ENCODE measurements around the gene KLHL22. TPM values are rescaled to one million over a fixed set of nuclear protein-coding genes. Genes with fewer than 3 reads are reported as not detected.

KLHL22 gene
- total RNA-seq, 1 donor from 2014 or later, result 21.9 TPM

DNA sequence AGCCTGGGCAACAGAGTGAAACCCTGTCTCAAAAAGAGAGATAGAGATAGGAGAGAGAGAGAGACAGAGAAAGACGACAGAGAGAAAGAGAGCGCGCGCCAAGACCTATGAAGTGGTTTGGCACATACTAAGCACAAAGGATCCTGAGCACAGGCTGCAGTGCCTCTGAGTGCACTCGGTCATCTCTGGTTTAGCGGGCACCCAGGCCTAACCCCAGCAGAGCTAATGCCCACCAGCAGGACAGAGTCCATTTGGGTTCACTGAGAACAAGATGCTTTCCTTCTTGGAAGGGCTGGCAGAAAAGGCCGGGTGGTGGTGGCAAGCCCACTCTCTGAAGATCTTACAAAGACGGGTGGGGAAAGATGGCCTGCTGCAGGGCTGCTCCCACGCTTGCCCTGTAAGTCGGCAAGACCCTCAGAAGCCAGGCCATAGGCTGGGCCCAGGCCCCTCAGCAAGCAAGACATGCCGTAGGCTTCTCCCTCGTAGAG lies 61.3 kb downstream of the KLHL22 start:
- no peak overlapping the region for H3K4me3 Mint-ChIP-seq
- peaks cover 5% of the 10 kb centered on the region for H3K4me1 Mint-ChIP-seq (ENCODE audit: low read depth)
- H3K27me3 Mint-ChIP-seq (ENCODE audit: insufficient read depth), result peaks cover 58% of the 10 kb centered on the region
- intact Hi-C loops (cut with micrococcal nuclease), result loop anchor here (10.0 kb wide), 1 partner anchor 460 kb away; no protein-coding TSS in a partner anchor
- peaks cover 4% of the 10 kb centered on the region for H3K36me3 Mint-ChIP-seq (ENCODE audit: low read depth)
- no peaks in the 10 kb centered on the region for H3K9me3 Mint-ChIP-seq
- H3K27ac Mint-ChIP-seq, result no peak overlapping the region
- no peak for DNase-seq (ENCODE audit: low spot score)

DNA sequence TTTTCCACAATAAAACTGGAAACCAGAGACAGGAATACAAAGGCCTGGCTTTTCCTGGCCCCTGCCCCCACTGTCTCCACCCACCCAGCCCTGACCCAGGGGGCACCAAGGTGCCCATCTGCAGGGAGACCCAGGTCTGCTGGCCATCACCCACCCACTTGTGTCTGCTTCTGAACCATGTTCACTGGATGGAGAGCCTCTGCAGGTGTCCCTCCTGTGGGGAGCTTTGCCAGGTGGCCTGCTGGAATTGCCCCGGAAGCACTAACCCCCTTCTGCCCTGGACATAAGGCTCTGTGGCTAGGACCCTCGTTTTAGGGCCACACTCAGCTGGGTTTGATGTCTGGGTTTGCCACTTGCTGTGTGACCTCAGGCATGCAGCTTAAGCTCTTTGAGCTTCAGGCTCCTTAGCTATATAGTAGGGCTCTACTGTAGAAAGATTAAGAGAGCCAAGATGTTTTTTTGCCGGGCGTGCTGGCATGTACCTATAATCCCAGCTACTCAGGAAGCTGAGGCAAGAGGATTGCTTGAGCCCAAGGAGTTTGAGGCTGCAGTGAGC lies 61.8 kb downstream of the KLHL22 start:
- H3K27me3 Mint-ChIP-seq (ENCODE audit: insufficient read depth), result peaks cover 56% of the 10 kb centered on the region

GRCh38 chr22:20433191-20433590 lies 62.4 kb downstream of the KLHL22 start:
- no peak for DNase-seq (ENCODE audit: low spot score)
- peaks cover 54% of the 10 kb centered on the region for H3K27me3 Mint-ChIP-seq (ENCODE audit: insufficient read depth)
- no peak overlapping the region for H3K27ac Mint-ChIP-seq
- peaks cover 4% of the 10 kb centered on the region for H3K36me3 Mint-ChIP-seq (ENCODE audit: low read depth)
- intact Hi-C loops (cut with micrococcal nuclease), result loop anchor here (10.0 kb wide), 1 partner anchor 458 kb away; no protein-coding TSS in a partner anchor
- H3K9me3 Mint-ChIP-seq, result no peaks in the 10 kb centered on the region
- peaks cover 11% of the 10 kb centered on the region for H3K4me1 Mint-ChIP-seq (ENCODE audit: low read depth)
- no peak overlapping the region for H3K4me3 Mint-ChIP-seq

More for the DNA sequence above, 61.8 kb downstream of the KLHL22 start:
- intact Hi-C loops (cut with micrococcal nuclease), result loop anchor here (10.0 kb wide), 1 partner anchor 459 kb away; no protein-coding TSS in a partner anchor
- Mint-ChIP-seq H3K4me1 (ENCODE audit: low read depth) (peaks cover 10% of the 10 kb centered on the region), H3K4me3 (no peak overlapping the region), H3K9me3 (no peaks in the 10 kb centered on the region), H3K36me3 (ENCODE audit: low read depth) (peaks cover 4% of the 10 kb centered on the region), H3K27ac (no peak overlapping the region)
- DNase-seq (ENCODE audit: low spot score), result no peak

DNA sequence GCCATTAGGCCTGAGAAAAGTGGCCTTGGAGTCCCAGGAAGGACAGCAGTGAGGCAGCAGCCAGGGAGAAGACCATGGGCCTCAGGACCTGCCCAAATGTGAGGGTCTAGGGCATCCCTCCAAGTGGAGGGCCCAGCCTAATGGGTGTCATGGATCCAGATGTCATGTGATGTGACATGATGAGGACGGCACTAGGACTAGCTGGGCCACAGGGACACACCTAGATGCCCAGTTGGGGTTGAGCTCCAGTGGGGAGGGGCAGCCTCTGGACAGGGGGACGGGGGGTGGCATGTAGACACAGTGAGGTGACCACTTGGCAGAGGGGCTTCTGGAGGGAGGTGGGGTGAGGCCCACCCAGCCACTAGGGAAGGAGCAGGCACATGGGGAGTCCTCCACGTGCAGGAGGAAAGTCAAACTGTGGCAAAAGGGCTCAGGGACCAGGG lies 63.3 kb downstream of the KLHL22 start:
- Mint-ChIP-seq H3K4me1 (ENCODE audit: low read depth) (peaks cover 11% of the 10 kb centered on the region), H3K9me3 (no peaks in the 10 kb centered on the region), H3K36me3 (ENCODE audit: low read depth) (peaks cover 4% of the 10 kb centered on the region), H3K27ac (no peak overlapping the region), H3K27me3 (ENCODE audit: insufficient read depth) (peaks cover 57% of the 10 kb centered on the region), H3K4me3 (peak overlapping the region; percentile 42)
- no peak for DNase-seq (ENCODE audit: low spot score)
- intact Hi-C loops (cut with micrococcal nuclease), result loop anchor here (10.0 kb wide), 1 partner anchor 457 kb away; no protein-coding TSS in a partner anchor

DNA sequence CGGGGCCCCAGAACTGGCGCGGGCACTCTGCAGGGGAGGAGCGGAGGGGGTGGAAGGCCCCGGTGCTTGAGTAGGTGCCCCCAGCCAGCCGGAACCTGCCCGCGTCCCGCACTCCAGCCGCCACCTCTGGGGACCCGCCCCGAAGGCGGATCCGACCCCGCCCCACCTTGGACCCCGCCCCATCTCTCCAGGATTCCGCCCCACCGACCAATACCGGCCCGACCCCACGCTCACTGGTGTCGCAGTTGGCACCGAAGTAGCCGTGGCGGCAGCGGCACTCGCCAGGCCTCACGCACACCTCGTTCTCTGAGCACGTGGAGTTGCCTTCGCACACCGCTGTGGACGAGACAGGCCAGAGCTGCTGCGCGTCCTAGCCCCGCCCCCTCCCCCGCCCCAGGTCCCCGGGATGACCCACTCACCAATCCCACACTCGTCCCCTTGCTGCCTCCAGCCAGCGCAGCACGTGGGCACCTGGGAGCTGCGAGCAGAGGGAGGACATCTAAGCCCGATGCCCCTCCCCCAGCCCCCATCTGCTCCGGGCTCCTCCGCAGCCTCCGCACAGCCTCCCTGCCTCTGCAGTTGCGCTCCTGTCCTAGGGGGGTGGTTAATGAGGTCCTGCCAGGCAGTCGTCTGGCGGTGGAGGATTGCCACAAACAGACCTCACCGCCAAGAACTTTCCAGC lies 63.9 kb downstream of the KLHL22 start:
- no peaks in the 10 kb centered on the region for H3K9me3 Mint-ChIP-seq
- H3K4me3 Mint-ChIP-seq, result peak overlapping the region; percentile 42
- H3K4me1 Mint-ChIP-seq (ENCODE audit: low read depth), result peaks cover 6% of the 10 kb centered on the region
- H3K27ac Mint-ChIP-seq, result no peak overlapping the region
- intact Hi-C loops (cut with micrococcal nuclease), result loop anchor here (10.0 kb wide), 1 partner anchor 457 kb away; no protein-coding TSS in a partner anchor
- peaks cover 57% of the 10 kb centered on the region for H3K27me3 Mint-ChIP-seq (ENCODE audit: insufficient read depth)
- H3K36me3 Mint-ChIP-seq (ENCODE audit: low read depth), result peaks cover 1% of the 10 kb centered on the region
- DNase-seq (ENCODE audit: low spot score), result no peak

- Mint-ChIP-seq H3K36me3 (ENCODE audit: low read depth) (peaks cover 1% of the 10 kb centered on the region), H3K9me3 (no peaks in the 10 kb centered on the region), H3K27ac (no peak overlapping the region), H3K4me1 (ENCODE audit: low read depth) (peaks cover 6% of the 10 kb centered on the region), H3K27me3 (ENCODE audit: insufficient read depth) (peaks cover 60% of the 10 kb centered on the region), H3K4me3 (peak overlapping the region; percentile 42)
- intact Hi-C loops (cut with micrococcal nuclease), result loop anchor here (10.0 kb wide), 1 partner anchor 456 kb away; no protein-coding TSS in a partner anchor
- DNase-seq (ENCODE audit: low spot score), result peak; percentile 29
These were observed 64.7 kb downstream of the KLHL22 start for GRCh38 chr22:20430720-20431510.

GRCh38 chr22:20430101-20430719 lies 65.4 kb downstream of the KLHL22 start:
- DNase-seq (ENCODE audit: low spot score), result no peak
- Mint-ChIP-seq H3K27me3 (ENCODE audit: insufficient read depth) (peaks cover 53% of the 10 kb centered on the region), H3K4me1 (ENCODE audit: low read depth) (peaks cover 6% of the 10 kb centered on the region), H3K36me3 (ENCODE audit: low read depth) (peaks cover 1% of the 10 kb centered on the region), H3K27ac (no peak overlapping the region), H3K4me3 (peak overlapping the region; percentile 42), H3K9me3 (no peaks in the 10 kb centered on the region)
- intact Hi-C loops (cut with micrococcal nuclease), result loop anchor here (10.0 kb wide), 1 partner anchor 455 kb away; no protein-coding TSS in a partner anchor

DNA sequence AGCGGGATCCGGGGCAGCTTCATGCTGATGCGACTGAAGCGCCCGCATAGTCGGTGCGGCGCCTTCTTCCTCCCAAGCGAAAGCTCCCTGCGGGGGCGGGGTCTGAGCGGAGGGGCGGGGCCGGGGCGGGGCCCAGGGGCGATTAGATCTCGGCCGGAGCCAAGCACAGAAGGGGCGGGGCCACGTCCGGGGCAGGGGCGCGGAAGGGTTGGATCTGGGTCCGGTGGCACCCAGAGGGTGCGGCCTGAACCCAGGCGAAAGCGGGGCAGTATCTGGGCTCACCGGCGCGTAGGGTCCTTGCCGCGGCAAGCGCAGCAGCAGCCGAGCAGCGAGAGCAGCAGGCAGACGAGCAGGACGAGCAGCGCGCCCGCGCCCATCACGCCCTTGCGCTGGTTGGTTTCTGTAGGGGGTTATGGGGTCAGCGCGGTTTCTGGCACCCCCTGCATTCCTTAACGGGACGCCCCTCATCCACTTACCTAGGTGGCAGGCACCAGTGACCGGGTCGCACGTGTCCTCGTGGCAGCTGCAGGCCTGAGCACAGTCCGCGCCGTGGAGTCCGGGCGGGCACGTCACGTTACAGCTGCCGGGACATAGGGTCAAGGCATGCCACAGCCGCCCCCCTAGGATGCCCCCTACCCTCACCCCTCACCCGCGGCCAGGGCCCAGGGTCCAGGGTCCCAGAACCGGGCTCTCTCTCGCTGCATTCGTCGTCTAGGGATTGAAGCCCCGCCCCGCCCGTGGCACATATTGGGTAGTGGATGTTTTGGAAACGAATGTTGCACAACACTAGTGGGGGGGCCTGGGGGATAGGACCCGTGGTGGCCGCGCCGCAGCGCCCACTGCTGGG lies 66.1 kb downstream of the KLHL22 start:
- Mint-ChIP-seq H3K4me1 (ENCODE audit: low read depth) (peaks cover 6% of the 10 kb centered on the region), H3K4me3 (peak overlapping the region; percentile 67), H3K9me3 (no peaks in the 10 kb centered on the region), H3K36me3 (ENCODE audit: low read depth) (peaks cover 1% of the 10 kb centered on the region), H3K27ac (no peak overlapping the region), H3K27me3 (ENCODE audit: insufficient read depth) (peaks cover 46% of the 10 kb centered on the region)
- peak; percentile 77 for DNase-seq (ENCODE audit: low spot score)
- intact Hi-C loops (cut with micrococcal nuclease), result loop anchor here (1.0 to 10.0 kb wide), 5 partner anchors 8 to 455 kb away; partner anchors contain the start of genes MED15 and SCARF2

DNA sequence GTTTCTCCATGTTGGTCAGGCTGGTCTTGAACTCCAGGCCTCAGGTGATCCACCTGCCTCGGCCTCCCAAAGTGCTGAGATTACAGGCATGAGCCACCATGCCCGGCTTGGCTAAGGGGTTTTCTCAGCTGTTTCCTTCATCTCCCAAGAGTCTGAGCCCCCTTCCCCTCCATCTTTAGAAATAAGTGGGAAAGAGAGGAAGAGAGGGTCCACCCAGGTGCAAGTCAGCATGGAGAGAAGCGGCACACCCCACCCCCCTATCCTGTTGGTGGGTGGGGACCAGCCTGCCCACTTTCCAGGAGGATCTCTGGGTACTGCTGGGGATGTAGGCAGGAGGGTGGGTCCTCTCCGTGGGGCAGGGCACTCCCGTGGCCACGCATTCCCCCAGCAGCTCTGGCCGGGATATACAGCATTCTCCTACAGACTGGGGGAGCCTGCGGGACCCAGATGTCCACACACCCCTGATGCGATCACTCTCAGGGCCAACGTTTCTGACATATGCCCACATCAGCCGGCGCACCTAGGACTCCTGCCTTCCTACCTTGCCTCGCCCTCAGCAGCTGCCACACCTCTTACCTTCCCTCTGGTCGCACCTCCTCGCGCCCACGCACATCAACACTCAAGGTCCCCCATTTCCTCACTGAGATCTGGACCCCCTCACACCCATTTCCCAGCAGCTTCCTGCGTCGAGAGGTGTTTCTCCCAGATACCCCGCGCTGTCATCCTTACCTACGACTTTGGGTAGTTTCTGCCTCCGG lies 66.9 kb downstream of the KLHL22 start:
- peak overlapping the region; percentile 67 for H3K4me3 Mint-ChIP-seq
- intact Hi-C loops (cut with micrococcal nuclease), result loop anchor here (1.0 to 2.0 kb wide), 4 partner anchors 9 to 79 kb away; partner anchors contain the start of genes MED15 and SCARF2
- H3K27me3 Mint-ChIP-seq (ENCODE audit: insufficient read depth), result peaks cover 44% of the 10 kb centered on the region
- DNase-seq (ENCODE audit: low spot score), result no peak
- peaks cover 1% of the 10 kb centered on the region for H3K36me3 Mint-ChIP-seq (ENCODE audit: low read depth)
- no peaks in the 10 kb centered on the region for H3K9me3 Mint-ChIP-seq
- peaks cover 6% of the 10 kb centered on the region for H3K4me1 Mint-ChIP-seq (ENCODE audit: low read depth)
- no peak overlapping the region for H3K27ac Mint-ChIP-seq

GRCh38 chr22:20427945-20428417 lies 67.6 kb downstream of the KLHL22 start:
- no peak overlapping the region for H3K27ac Mint-ChIP-seq
- intact Hi-C loops (cut with micrococcal nuclease), result loop anchor here (2.0 kb wide), 1 partner anchor 69 kb away; no protein-coding TSS in a partner anchor
- no peak for DNase-seq (ENCODE audit: low spot score)
- H3K4me3 Mint-ChIP-seq, result no peak overlapping the region
- H3K4me1 Mint-ChIP-seq (ENCODE audit: low read depth), result peaks cover 6% of the 10 kb centered on the region
- no peaks in the 10 kb centered on the region for H3K9me3 Mint-ChIP-seq
- H3K27me3 Mint-ChIP-seq (ENCODE audit: insufficient read depth), result peaks cover 42% of the 10 kb centered on the region
- peaks cover 1% of the 10 kb centered on the region for H3K36me3 Mint-ChIP-seq (ENCODE audit: low read depth)
